Smooth muscle cell (in vitro differentiated cells): ENCODE data around the gene PARP14. TPM values are rescaled to one million over a fixed set of nuclear protein-coding genes. Genes with fewer than 3 reads are reported as not detected.
"Not testable (repeated sequence)": the region's sequence is repeated elsewhere in the genome, so short reads cannot be mapped to it uniquely, and the experiment has no call there.

Experiments used
- DNase-seq: peaks from one replicate; lab custom pipeline; 2025; ENCODE audit not compliant: unreplicated experiment; lab: John Stamatoyannopoulos, UW
- H2AFZ ChIP-seq: fragments of 200-600 bp; sonication (generic); 2 replicates; pipeline ENCODE4 v1.6.0; 2016; ENCODE audit warnings: antibody characterized with exemption, low read depth, mild to moderate bottlenecking
- H3F3A ChIP-seq: fragments of 200-600 bp; sonication (generic); 2 replicates; pipeline ENCODE4 v1.6.0; 2017; ENCODE audit warnings: antibody characterized with exemption, low read depth
- H3K27ac ChIP-seq: fragments of 200-600 bp; sonication (generic); 2 replicates; pipeline ENCODE4 v1.5.1; 2016; ENCODE audit warnings: low read depth, mild to moderate bottlenecking
- H3K27me3 ChIP-seq: fragments of 200-600 bp; sonication (generic); 2 replicates; pipeline ENCODE4 v1.6.1; 2016; ENCODE audit warnings: low read depth, mild to moderate bottlenecking
- H3K36me3 ChIP-seq: fragments of 200-600 bp; sonication (generic); 2 replicates; pipeline ENCODE4 v1.5.1; 2016; ENCODE audit warnings: low read depth
- H3K4me1 ChIP-seq: fragments of 200-600 bp; sonication (generic); 2 replicates; pipeline ENCODE4 v1.5.1; 2016; ENCODE audit warnings: low read depth
- H3K4me2 ChIP-seq: fragments of 200-600 bp; sonication (generic); 2 replicates; pipeline ENCODE4 v1.6.0; 2016; ENCODE audit warnings: mild to moderate bottlenecking
- H3K4me3 ChIP-seq: fragments of 200-600 bp; sonication (generic); 2 replicates; pipeline ENCODE4 v1.5.1; 2016; ENCODE audit warnings: mild to moderate bottlenecking
- H3K79me2 ChIP-seq: fragments of 200-600 bp; sonication (generic); 2 replicates; pipeline ENCODE4 v1.6.0; 2016; ENCODE audit warnings: low read depth, mild to moderate bottlenecking
- H3K9ac ChIP-seq: fragments of 200-600 bp; sonication (generic); 2 replicates; pipeline ENCODE4 v1.6.0; 2016; ENCODE audit warnings: low read depth
- H3K9me3 ChIP-seq: fragments of 200-600 bp; sonication (generic); replicated peaks from 2 replicates; pipeline ENCODE4 v1.5.1; 2016; ENCODE audit warnings: low read depth
- H4K20me1 ChIP-seq: fragments of 200-600 bp; sonication (generic); 2 replicates; pipeline ENCODE4 v1.6.0; 2016; ENCODE audit warnings: low read depth
- CTCF ChIP-seq: fragments of 200-600 bp; sonication (generic); IDR thresholded peaks from 2 replicates; pipeline ENCODE4 v1.5.1; 2017; ENCODE audit warnings: borderline replicate concordance, mild to moderate bottlenecking, antibody characterized with exemption; ENCODE audit not compliant: insufficient read depth, poor library complexity, severe bottlenecking
- WGBS: methylation state at CpG from one replicate; pipeline ENCODE4 v1.1.7; 2016; ENCODE audit warnings: low lambda C conversion rate; 5-methylcytosine and 5-hydroxymethylcytosine counted together
- polyA plus RNA-seq: library from polyadenylated mRNA; unstranded; fragments of >200 nt; fragmentation: Nextera tagmentation; extraction: Ambion mirVana; gene quantifications from 2 replicates; pipeline ENCODE4 v1.2.1, GENCODE V29; 2016
- total RNA-seq: library from RNA; depleted of rRNA; stranded (reverse); fragments of >200 nt; gene quantifications from 2 replicates; pipeline ENCODE4 v1.2.3, GENCODE V29; 2014

PARP14 gene
- total and polyA plus RNA-seq, 2 experiments from 2014 or later: 2.8 to 14.5 TPM

GRCh38 chr3:122730240-122730639 lies 49.6 kb downstream of the PARP14 start:
- H4K20me1 ChIP-seq: no peaks in the 10 kb centered on the region
- H3F3A ChIP-seq: no peaks in the 10 kb centered on the region
- no peak overlapping the region for H3K9ac ChIP-seq
- TF ChIP-seq CTCF: no peak
- no peaks in the 10 kb centered on the region for H3K36me3 ChIP-seq
- H3K79me2 ChIP-seq: no peaks in the 10 kb centered on the region
- no peaks in the 10 kb centered on the region for H3K9me3 ChIP-seq
- no peak overlapping the region for H2AFZ ChIP-seq
- no peaks in the 10 kb centered on the region for H3K4me1 ChIP-seq
- H3K4me2 ChIP-seq: no peak overlapping the region
- WGBS: 86% methylated on average over 4 of the region's 4 CpGs
- no peak overlapping the region for H3K4me3 ChIP-seq
- no peaks in the 10 kb centered on the region for H3K27me3 ChIP-seq
- no peak overlapping the region for H3K27ac ChIP-seq
- DNase-seq: no peak

GRCh38 chr3:122732682-122733525 lies 52.3 kb downstream of the PARP14 start:
- not testable (repeated sequence) for H3K4me1 ChIP-seq, H2AFZ ChIP-seq, H3F3A ChIP-seq, H3K4me2 ChIP-seq, DNase-seq, H3K9ac ChIP-seq, H3K4me3 ChIP-seq, H3K36me3 ChIP-seq, H3K27me3 ChIP-seq, H3K27ac ChIP-seq, H3K79me2 ChIP-seq, H3K9me3 ChIP-seq, H4K20me1 ChIP-seq
- WGBS: 97% methylated on average over 22 of the region's 22 CpGs

GRCh38 chr3:122739172-122739571 lies 58.5 kb downstream of the PARP14 start:
- H3K27me3 ChIP-seq: no peaks in the 10 kb centered on the region
- H3K79me2 ChIP-seq: no peaks in the 10 kb centered on the region
- no peak overlapping the region for H3K9ac ChIP-seq
- no peak overlapping the region for H3K4me2 ChIP-seq
- no peaks in the 10 kb centered on the region for H4K20me1 ChIP-seq
- no peak for DNase-seq
- H3K27ac ChIP-seq: no peak overlapping the region
- no peak overlapping the region for H2AFZ ChIP-seq
- H3F3A ChIP-seq: no peaks in the 10 kb centered on the region
- no peak for TF ChIP-seq CTCF
- whole genome bisulfite sequencing: 78% methylated on average over 3 of the region's 3 CpGs
- no peaks in the 10 kb centered on the region for H3K36me3 ChIP-seq
- H3K4me1 ChIP-seq: no peaks in the 10 kb centered on the region
- H3K9me3 ChIP-seq: no peaks in the 10 kb centered on the region
- H3K4me3 ChIP-seq: no peak overlapping the region

GRCh38 chr3:122742234-122742633 lies 61.6 kb downstream of the PARP14 start:
- no peak for TF ChIP-seq CTCF
- Histone ChIP-seq H3K79me2 (no peaks in the 10 kb centered on the region), H3K4me2 (no peak overlapping the region), H3K9me3 (no peaks in the 10 kb centered on the region), H3K4me1 (peaks cover 2% of the 10 kb centered on the region), H3K27ac (no peak overlapping the region), H3K4me3 (no peak overlapping the region), H4K20me1 (no peaks in the 10 kb centered on the region), H2AFZ (no peak overlapping the region), H3K36me3 (no peaks in the 10 kb centered on the region), H3F3A (no peaks in the 10 kb centered on the region), H3K9ac (no peak overlapping the region), H3K27me3 (no peaks in the 10 kb centered on the region)
- no peak for DNase-seq
